HFF-Myc (cell line): ENCODE data around the gene GNG5.

Source experiments
- DNase-seq: peaks from one replicate; pipeline ENCODE4 v3.0.0-alpha.2; 2011; ENCODE audit warnings: low read depth; ENCODE audit errors: extremely low read depth
- H3K4me3 ChIP-seq: replicated peaks from 2 replicates; pipeline ENCODE4 v1.5.1; 2011; ENCODE audit warnings: low read depth, mild to moderate bottlenecking, control low read depth, low read length
- TF ChIP-seq, protein P1 (sequence below): IDR thresholded peaks from 2 replicates; pipeline ENCODE4 v1.5.1; 2012; ENCODE audit warnings: mild to moderate bottlenecking, low read depth, low read length, control low read depth; ENCODE audit errors: missing control alignments

GNG5 gene

DNA sequence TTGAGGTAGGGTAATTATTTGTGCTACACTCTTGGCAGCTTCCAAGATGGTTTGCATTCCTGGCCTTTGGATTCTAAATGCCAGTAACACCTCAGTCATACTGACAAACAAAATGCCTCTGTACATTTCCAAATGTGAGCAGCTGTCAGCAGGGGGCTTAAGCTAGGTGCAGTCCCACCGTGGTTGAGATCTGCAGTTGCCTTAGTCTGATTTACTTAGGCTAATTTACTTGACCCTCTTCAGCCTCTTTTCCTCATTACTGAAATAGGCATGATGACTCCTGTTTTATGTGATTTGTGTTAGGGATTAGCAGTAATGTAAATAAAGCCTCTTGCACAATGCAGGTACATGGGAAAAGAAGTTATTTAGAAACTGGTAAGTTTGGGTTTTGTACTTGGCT is 13.7 kb downstream of the GNG5 start:
- no peak for DNase-seq
- TF ChIP-seq, protein P1, sequence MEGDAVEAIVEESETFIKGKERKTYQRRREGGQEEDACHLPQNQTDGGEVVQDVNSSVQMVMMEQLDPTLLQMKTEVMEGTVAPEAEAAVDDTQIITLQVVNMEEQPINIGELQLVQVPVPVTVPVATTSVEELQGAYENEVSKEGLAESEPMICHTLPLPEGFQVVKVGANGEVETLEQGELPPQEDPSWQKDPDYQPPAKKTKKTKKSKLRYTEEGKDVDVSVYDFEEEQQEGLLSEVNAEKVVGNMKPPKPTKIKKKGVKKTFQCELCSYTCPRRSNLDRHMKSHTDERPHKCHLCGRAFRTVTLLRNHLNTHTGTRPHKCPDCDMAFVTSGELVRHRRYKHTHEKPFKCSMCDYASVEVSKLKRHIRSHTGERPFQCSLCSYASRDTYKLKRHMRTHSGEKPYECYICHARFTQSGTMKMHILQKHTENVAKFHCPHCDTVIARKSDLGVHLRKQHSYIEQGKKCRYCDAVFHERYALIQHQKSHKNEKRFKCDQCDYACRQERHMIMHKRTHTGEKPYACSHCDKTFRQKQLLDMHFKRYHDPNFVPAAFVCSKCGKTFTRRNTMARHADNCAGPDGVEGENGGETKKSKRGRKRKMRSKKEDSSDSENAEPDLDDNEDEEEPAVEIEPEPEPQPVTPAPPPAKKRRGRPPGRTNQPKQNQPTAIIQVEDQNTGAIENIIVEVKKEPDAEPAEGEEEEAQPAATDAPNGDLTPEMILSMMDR = no peak
- no peak overlapping the region for H3K4me3 ChIP-seq

DNA sequence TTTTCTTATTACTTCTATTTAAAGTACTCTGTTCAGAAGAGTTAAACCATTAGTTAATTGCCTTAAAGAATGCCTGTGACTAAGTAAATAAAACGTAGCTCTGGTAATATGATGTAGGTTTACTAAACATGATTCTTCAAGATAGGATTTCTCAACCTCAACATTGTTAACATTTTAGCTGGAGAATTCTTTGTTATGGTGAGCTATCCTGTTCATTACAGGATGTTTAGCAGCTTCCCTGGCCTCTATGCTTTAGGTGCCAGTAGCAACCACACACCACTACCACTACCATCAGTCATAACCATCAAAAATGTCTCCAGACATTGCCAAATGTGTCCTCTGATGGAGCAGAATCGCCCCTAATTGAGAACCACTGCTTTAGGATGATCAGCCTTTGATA is 16.6 kb downstream of the GNG5 start:
- no peak for DNase-seq
- no peak overlapping the region for H3K4me3 ChIP-seq
- TF ChIP-seq, protein P1 = no peak

DNA sequence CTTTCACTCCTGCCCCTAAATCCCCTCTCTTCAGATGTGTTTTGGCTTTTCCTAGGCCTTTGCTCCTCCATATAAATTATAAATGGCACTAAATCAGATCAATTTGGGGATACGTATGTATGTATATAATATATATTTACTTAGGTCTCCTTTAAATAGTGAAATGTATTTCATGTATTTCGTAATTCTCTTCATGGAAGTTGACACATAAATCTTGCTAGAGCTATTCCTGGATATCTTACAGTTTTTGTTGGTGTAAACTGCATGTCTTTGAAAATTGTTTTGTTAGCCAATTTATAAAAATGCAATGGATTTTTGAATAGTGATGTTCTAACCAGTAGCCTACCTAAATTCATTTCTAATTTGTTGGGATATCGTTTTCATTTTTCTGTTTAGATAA is 18.3 kb downstream of the GNG5 start:
- TF ChIP-seq, protein P1 = no peak
- H3K4me3 ChIP-seq = no peak overlapping the region
- no peak for DNase-seq

DNA sequence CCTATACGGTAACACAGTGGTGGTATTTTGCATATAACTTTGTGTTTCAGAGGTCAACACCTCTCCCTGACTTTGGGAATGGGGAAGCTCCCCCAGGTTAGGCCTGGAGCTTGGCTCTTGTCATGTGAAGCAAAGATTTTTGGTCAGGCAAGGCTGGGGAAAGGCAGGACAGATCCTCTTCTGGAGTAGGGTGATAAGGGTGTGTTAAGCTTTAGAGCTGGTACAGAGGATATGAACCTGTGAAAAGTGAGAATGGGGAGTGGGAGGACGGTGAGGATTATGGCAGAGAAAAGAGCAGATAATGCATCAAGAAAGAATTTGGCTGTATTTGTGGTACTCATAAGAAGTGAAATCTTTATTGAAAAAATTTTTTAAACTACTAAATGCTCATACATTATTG is 25.1 kb downstream of the GNG5 start:
- TF ChIP-seq, protein P1 = no peak
- peak overlapping the region; percentile 63 for H3K4me3 ChIP-seq

DNA sequence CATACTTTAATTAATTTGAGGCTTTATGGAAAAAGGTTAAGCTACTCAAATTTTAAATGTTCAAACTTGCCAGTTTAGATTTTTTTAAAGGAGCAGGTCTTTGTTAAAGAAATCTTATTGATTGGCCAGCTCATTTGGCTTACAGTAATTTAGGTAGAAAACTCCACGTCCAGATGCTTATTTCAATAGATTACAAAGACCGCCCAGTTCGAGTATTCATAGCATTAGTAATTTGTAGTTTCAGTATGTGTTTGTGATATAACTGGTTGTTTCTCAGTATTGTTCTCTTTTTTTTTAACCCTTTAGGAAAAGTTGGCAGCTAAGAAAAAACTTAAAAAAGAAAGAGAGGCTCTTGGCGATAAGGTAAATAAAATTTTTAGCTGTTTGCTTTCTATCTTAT is 25.7 kb downstream of the GNG5 start:
- no peak for DNase-seq
- peak overlapping the region; percentile 63 for H3K4me3 ChIP-seq
- TF ChIP-seq, protein P1 = no peak

More for the DNA sequence above, 25.1 kb downstream of the GNG5 start:
- DNase-seq = no peak

DNA sequence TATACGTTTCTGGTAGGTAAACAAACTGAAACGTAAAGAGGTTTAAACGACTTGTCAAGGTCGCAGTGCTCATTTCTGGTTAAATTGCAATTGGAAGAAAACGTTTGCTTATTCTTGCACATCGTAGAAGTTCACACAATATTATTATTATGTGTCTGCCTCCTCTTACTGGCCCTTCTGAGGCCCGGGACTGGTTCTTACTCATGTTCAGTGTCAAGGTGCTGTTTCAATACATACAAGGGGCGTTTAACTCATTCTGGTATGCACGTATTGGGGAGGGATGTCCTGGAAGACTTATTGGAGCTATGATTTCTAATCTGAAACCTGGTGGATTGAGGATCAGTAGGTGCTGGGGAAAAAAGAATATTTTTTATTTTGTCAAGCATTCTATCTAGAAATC is 26.4 kb downstream of the GNG5 start:
- TF ChIP-seq, protein P1 = no peak
- DNase-seq = no peak
- peak overlapping the region; percentile 63 for H3K4me3 ChIP-seq

DNA sequence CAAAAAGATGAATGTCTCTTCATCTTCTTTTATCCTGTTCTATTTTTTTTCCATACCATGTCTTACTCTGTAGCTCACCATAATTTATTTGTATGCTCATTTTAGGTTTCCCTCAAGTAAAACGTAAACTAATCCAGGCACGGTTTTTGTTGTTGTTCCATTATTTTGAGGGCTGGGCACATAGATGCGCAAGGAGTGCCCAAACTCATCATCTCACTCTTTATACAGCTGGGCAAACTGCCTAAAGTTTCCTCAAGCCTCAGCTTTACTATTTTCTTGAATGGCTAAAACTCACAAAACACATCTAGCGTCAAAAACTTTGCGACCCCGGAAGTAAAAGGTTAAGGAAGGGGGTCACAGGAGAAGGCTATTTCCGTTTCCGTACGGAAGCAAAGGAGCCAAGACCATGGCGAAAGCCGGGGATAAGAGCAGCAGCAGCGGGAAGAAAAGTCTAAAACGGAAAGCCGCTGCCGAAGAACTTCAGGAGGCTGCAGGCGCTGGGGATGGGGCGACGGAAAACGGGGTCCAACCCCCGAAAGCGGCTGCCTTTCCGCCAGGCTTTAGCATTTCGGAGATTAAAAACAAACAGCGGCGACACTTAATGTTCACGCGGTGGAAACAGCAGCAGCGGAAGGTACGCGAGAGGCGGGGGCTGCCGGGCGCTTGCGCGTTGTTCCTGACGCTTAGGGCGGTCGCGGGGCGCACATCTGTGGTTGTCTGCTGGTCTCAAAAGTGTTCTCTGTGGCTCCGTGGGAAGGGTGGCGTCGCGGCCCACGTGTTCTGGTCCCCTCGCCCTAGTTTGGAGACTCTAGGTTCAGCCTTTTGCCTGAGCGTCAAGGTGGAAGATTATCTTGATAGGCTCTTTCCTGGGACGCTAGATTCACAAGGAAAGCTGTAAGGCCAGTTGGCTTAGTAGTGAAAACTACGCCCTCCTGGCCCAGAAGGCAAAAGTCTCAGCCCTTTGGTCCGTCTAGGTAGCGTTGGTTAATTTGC is 27.2 kb downstream of the GNG5 start, which contains the start of gene RPF1:
Gene RPF1, plus strand, starts transcription at position 391 of the 993 bp plus-strand sequence. Its CDS starts 16 bp downstream, at position 407.
- peak within 1 kb of the TSS; percentile 63 for H3K4me3 ChIP-seq
- TF ChIP-seq, protein P1 = no peak
- DNase-seq = peak; percentile 72
